ENCODE data around the gene SPIN2B.

SPIN2B gene

DNA sequence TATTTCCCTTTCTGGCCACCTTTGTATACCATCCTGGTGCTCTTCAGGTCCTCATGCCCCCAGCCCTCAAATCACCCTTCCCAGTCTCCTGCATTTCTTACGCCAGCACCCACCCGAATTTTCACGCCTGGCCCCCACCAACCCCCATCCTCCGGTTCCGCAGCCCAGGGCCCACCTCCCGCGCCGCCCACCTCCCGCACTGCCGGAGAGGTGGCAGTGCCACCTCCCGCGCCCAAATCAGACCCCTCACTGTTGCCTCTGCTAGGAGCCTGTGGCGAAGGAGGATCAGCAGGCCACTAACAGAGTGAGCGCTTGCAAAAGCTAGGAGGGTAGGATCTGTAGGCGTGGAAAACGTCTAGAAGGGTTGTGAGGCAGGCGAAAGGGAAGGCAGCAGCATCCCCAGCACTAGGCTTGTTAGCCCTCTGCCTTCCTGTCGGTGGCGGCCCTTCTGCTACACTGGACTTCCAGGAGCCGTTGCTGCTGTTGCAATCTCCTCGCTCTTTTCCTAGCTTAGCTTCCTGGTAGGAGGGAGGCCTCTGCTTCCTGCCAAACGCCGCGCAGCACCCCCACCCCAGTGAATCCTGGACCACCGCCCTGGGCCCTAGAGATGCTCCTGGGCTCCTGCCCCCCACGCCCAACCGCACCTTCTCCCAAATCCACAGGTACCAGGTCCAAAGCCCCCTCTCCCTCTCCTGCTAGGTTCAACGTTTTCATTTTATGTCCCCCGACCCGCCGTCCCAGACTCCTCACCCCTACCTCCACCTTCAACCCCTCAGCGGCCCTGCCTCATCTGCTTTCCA, 51.0 kb downstream of the SPIN2B start:
- no peak for DNase-seq
